Measurements from ENCODE around the gene WDR70.
"Not testable (repeated sequence)": the region's sequence is repeated elsewhere in the genome, so short reads cannot be mapped to it uniquely, and the experiment has no call there.

Gene WDR70

GRCh38 chr5:37654566-37654965 lies 275.4 kb downstream of the WDR70 start:
- not testable (repeated sequence) for DNase-seq

- no peak for DNase-seq
Observed at GRCh38 chr5:37657046-37657445, 277.9 kb downstream of the WDR70 start.

- no peak for DNase-seq
Observed at GRCh38 chr5:37658440-37658839, 279.3 kb downstream of the WDR70 start.

GRCh38 chr5:37660319-37660718 lies 281.2 kb downstream of the WDR70 start:
- no peak for DNase-seq

GRCh38 chr5:37661227-37661920 lies 282.3 kb downstream of the WDR70 start:
- no peak for DNase-seq

- no peak for DNase-seq
Observed at GRCh38 chr5:37661951-37662350, 282.8 kb downstream of the WDR70 start.

- DNase-seq, result no peak
Observed at GRCh38 chr5:37662362-37662761, 283.2 kb downstream of the WDR70 start.

- DNase-seq, result no peak
Observed at GRCh38 chr5:37662789-37663485, 283.8 kb downstream of the WDR70 start.

- no peak for DNase-seq
Observed at GRCh38 chr5:37663538-37663937, 284.4 kb downstream of the WDR70 start.

- no peak for DNase-seq
Observed at GRCh38 chr5:37664551-37664950, 285.4 kb downstream of the WDR70 start.

GRCh38 chr5:37665272-37665671 lies 286.2 kb downstream of the WDR70 start:
- no peak for DNase-seq

GRCh38 chr5:37665889-37666288 lies 286.8 kb downstream of the WDR70 start:
- DNase-seq, result no peak

- DNase-seq, result no peak
Observed at GRCh38 chr5:37667430-37667829, 288.3 kb downstream of the WDR70 start.

- no peak for DNase-seq
Observed at GRCh38 chr5:37667846-37668245, 288.7 kb downstream of the WDR70 start.

GRCh38 chr5:37668524-37669047 lies 289.5 kb downstream of the WDR70 start:
- no peak for DNase-seq

GRCh38 chr5:37672118-37672588 lies 293.0 kb downstream of the WDR70 start:
- DNase-seq, result peak; percentile 6 to 77

- not testable (repeated sequence) for DNase-seq
Observed at GRCh38 chr5:37674361-37674760, 295.2 kb downstream of the WDR70 start.

GRCh38 chr5:37679326-37679725 lies 300.2 kb downstream of the WDR70 start:
- DNase-seq, result not testable (repeated sequence)

GRCh38 chr5:37679903-37680302 lies 300.8 kb downstream of the WDR70 start:
- DNase-seq, result not testable (repeated sequence)

GRCh38 chr5:37683072-37683471 lies 304.0 kb downstream of the WDR70 start:
- no peak for DNase-seq

GRCh38 chr5:37685211-37685610 lies 306.1 kb downstream of the WDR70 start:
- DNase-seq, result no peak

- DNase-seq, result no peak
Observed at GRCh38 chr5:37685816-37686215, 306.7 kb downstream of the WDR70 start.

- DNase-seq, result not testable (repeated sequence)
Observed at GRCh38 chr5:37688925-37689324, 309.8 kb downstream of the WDR70 start.

GRCh38 chr5:37694333-37694732 lies 315.2 kb downstream of the WDR70 start:
- not testable (repeated sequence) for DNase-seq

All from bone marrow (tissue), 2 donors.